ENCODE results near the gene MAGI2.

- TF ChIP-seq EZH2 (IDR thresholded peaks at IDR 0.05; ENCODE audit: insufficient read depth, poor library complexity, severe bottlenecking) (no peak), EZH2phosphoT487 (IDR thresholded peaks at IDR 0.05; ENCODE audit: insufficient read depth, low read depth) (no peak)
Measured at GRCh38 chr7:79055722-79056415, 397.6 kb downstream of the MAGI2 start.
